ENCODE data around the gene KPNA2.
A peak's percentile ranks its signal among the peaks of the same experiment; 100 is the strongest.
"Not testable (repeated sequence)": the region's sequence is repeated elsewhere in the genome, so short reads cannot be mapped to it uniquely, and the experiment has no call there.

KPNA2 gene

GRCh38 chr17:67999291-67999911 lies 36.1 kb upstream of the KPNA2 start:
- Histone ChIP-seq H2AFZ (ENCODE audit: low read length, unreplicated experiment) (no peak overlapping the region), H3K36me3 (ENCODE audit: insufficient read depth, low read length) (no peaks in the 10 kb centered on the region), H3K27ac (ENCODE audit: low read depth, low read length) (no peak overlapping the region), H3K27me3 (ENCODE audit: insufficient read depth, low read length) (no peaks in the 10 kb centered on the region), H3K4me1 (ENCODE audit: control insufficient read depth, insufficient read depth, low read length, unreplicated experiment) (peaks cover 9% of the 10 kb centered on the region), H3K79me2 (ENCODE audit: control insufficient read depth, insufficient read depth, low read length, unreplicated experiment) (no peaks in the 10 kb centered on the region), H3K4me3 (ENCODE audit: low read depth, low read length) (no peak overlapping the region)

GRCh38 chr17:68004201-68004600 lies 31.3 kb upstream of the KPNA2 start:
- no peaks in the 10 kb centered on the region for H3K36me3 ChIP-seq (ENCODE audit: insufficient read depth, low read length)
- no peak overlapping the region for H3K27ac ChIP-seq (ENCODE audit: low read depth, low read length)
- H2AFZ ChIP-seq (ENCODE audit: low read length, unreplicated experiment): no peak overlapping the region
- H3K27me3 ChIP-seq (ENCODE audit: insufficient read depth, low read length): no peaks in the 10 kb centered on the region
- no peaks in the 10 kb centered on the region for H3K4me1 ChIP-seq (ENCODE audit: control insufficient read depth, insufficient read depth, low read length, unreplicated experiment)
- no peak overlapping the region for H3K4me3 ChIP-seq (ENCODE audit: low read depth, low read length)
- H3K79me2 ChIP-seq (ENCODE audit: control insufficient read depth, insufficient read depth, low read length, unreplicated experiment): no peaks in the 10 kb centered on the region

- H3K36me3 ChIP-seq (ENCODE audit: insufficient read depth, low read length): no peaks in the 10 kb centered on the region
- H3K79me2 ChIP-seq (ENCODE audit: control insufficient read depth, insufficient read depth, low read length, unreplicated experiment): no peaks in the 10 kb centered on the region
- H2AFZ ChIP-seq (ENCODE audit: low read length, unreplicated experiment): no peak overlapping the region
- H3K27ac ChIP-seq (ENCODE audit: low read depth, low read length): no peak overlapping the region
- no peaks in the 10 kb centered on the region for H3K4me1 ChIP-seq (ENCODE audit: control insufficient read depth, insufficient read depth, low read length, unreplicated experiment)
- no peak overlapping the region for H3K4me3 ChIP-seq (ENCODE audit: low read depth, low read length)
- H3K27me3 ChIP-seq (ENCODE audit: insufficient read depth, low read length): no peaks in the 10 kb centered on the region
These were observed 28.7 kb upstream of the KPNA2 start for GRCh38 chr17:68006797-68007196.

DNA sequence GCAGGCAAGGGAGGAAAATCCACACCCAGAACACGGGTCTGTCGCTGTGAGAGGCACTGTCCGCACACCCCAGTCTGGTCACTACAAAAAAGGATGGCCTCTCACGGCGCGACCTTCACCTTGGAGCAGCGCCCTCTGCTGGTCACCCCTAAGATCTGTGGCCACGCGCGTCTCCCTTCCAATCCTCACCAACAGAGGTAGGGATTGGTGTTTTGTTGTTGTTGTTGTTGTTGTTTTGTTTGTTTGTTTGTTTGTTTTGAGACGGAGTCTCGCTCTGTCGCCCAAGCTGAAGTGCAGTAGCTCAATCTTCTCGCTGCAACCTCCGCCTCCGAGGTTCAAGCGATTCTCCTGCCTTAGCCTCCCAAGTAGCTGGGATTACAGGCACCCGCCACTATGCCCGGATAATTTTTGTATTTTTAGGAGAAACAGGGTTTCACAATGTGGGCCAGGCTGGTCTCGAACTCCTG lies 24.3 kb upstream of the KPNA2 start:
- Histone ChIP-seq H3K27ac (ENCODE audit: low read depth, low read length) (no peak overlapping the region), H2AFZ (ENCODE audit: low read length, unreplicated experiment) (no peak overlapping the region), H3K4me1 (ENCODE audit: control insufficient read depth, insufficient read depth, low read length, unreplicated experiment) (no peaks in the 10 kb centered on the region)

DNA sequence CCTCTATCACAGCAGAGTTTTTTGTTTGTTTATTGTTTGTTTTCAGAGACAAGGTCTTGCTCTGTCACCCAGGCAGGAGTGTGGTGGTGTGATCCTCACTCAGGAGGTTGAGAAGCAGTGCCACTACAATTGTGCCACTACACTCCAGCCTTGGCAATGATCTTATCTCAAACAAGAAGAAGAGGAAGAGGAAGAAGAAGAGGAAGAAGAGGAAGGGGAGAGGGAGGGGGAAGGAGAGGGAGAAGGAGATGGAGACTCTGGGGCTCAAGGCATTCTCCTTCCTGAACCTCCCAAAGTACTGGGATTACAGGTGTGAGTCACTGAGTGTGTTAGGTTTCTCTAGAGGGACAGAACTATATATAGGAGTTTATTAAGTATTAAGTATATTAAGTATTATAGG lies 22.1 kb upstream of the KPNA2 start:
- no peaks in the 10 kb centered on the region for H3K79me2 ChIP-seq (ENCODE audit: control insufficient read depth, insufficient read depth, low read length, unreplicated experiment)
- no peak overlapping the region for H2AFZ ChIP-seq (ENCODE audit: low read length, unreplicated experiment)
- no peak overlapping the region for H3K4me3 ChIP-seq (ENCODE audit: low read depth, low read length)

More for the DNA sequence above, 24.3 kb upstream of the KPNA2 start:
- no peaks in the 10 kb centered on the region for H3K36me3 ChIP-seq (ENCODE audit: insufficient read depth, low read length)
- 0 out of 2 replicates have a peak, but pooled peaks cover 3% of the 10 kb centered on the region for H3K27me3 ChIP-seq (ENCODE audit: insufficient read depth, low read length)
- no peaks in the 10 kb centered on the region for H3K79me2 ChIP-seq (ENCODE audit: control insufficient read depth, insufficient read depth, low read length, unreplicated experiment)
- no peak overlapping the region for H3K4me3 ChIP-seq (ENCODE audit: low read depth, low read length)

GRCh38 chr17:68015081-68015723 lies 20.3 kb upstream of the KPNA2 start:
- Histone ChIP-seq H3K4me3 (ENCODE audit: low read depth, low read length) (no peak overlapping the region), H3K36me3 (ENCODE audit: insufficient read depth, low read length) (no peaks in the 10 kb centered on the region), H3K4me1 (ENCODE audit: control insufficient read depth, insufficient read depth, low read length, unreplicated experiment) (no peaks in the 10 kb centered on the region), H2AFZ (ENCODE audit: low read length, unreplicated experiment) (no peak overlapping the region), H3K27ac (ENCODE audit: low read depth, low read length) (no peak overlapping the region), H3K79me2 (ENCODE audit: control insufficient read depth, insufficient read depth, low read length, unreplicated experiment) (no peaks in the 10 kb centered on the region), H3K27me3 (ENCODE audit: insufficient read depth, low read length) (0 out of 2 replicates have a peak, but pooled peaks cover 3% of the 10 kb centered on the region)

More for the DNA sequence above, 22.1 kb upstream of the KPNA2 start:
- Histone ChIP-seq H3K36me3 (ENCODE audit: insufficient read depth, low read length) (no peaks in the 10 kb centered on the region), H3K4me1 (ENCODE audit: control insufficient read depth, insufficient read depth, low read length, unreplicated experiment) (no peaks in the 10 kb centered on the region), H3K27ac (ENCODE audit: low read depth, low read length) (no peak overlapping the region), H3K27me3 (ENCODE audit: insufficient read depth, low read length) (0 out of 2 replicates have a peak, but pooled peaks cover 3% of the 10 kb centered on the region)

DNA sequence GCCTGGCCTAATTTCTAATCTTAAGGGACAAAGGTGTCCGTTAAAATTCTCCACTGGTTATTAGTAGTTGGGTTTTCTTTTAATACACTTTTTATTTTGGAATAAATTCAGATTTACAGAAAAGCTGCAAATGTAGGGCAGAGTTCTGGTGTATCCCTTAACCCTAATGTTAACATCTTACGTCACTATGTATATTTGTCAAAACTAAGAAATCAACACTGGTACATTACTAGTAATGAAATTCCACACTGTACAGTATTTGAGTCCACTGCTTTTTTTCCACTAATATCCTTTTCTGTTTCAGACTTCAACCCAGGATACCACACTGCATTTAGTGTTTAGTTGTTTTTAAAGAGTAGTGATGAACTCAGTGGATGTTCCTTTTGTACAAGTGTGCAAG lies 18.7 kb upstream of the KPNA2 start:
- H3K79me2 ChIP-seq (ENCODE audit: control insufficient read depth, insufficient read depth, low read length, unreplicated experiment): no peaks in the 10 kb centered on the region
- no peaks in the 10 kb centered on the region for H3K36me3 ChIP-seq (ENCODE audit: insufficient read depth, low read length)
- no peak overlapping the region for H2AFZ ChIP-seq (ENCODE audit: low read length, unreplicated experiment)
- 0 out of 2 replicates have a peak, but pooled peaks cover 3% of the 10 kb centered on the region for H3K27me3 ChIP-seq (ENCODE audit: insufficient read depth, low read length)
- H3K4me1 ChIP-seq (ENCODE audit: control insufficient read depth, insufficient read depth, low read length, unreplicated experiment): peaks cover 5% of the 10 kb centered on the region
- no peak overlapping the region for H3K27ac ChIP-seq (ENCODE audit: low read depth, low read length)
- H3K4me3 ChIP-seq (ENCODE audit: low read depth, low read length): no peak overlapping the region

GRCh38 chr17:68018493-68018892 lies 17.0 kb upstream of the KPNA2 start:
- H3K36me3 ChIP-seq (ENCODE audit: insufficient read depth, low read length): not testable (repeated sequence)

GRCh38 chr17:68019336-68019674 lies 16.2 kb upstream of the KPNA2 start:
- Histone ChIP-seq H3K27ac (ENCODE audit: low read depth, low read length) (no peak overlapping the region), H3K36me3 (ENCODE audit: insufficient read depth, low read length) (no peaks in the 10 kb centered on the region), H3K79me2 (ENCODE audit: control insufficient read depth, insufficient read depth, low read length, unreplicated experiment) (no peaks in the 10 kb centered on the region), H2AFZ (ENCODE audit: low read length, unreplicated experiment) (no peak overlapping the region), H3K27me3 (ENCODE audit: insufficient read depth, low read length) (0 out of 2 replicates have a peak, but pooled peaks cover 3% of the 10 kb centered on the region), H3K4me1 (ENCODE audit: control insufficient read depth, insufficient read depth, low read length, unreplicated experiment) (peaks cover 5% of the 10 kb centered on the region), H3K4me3 (ENCODE audit: low read depth, low read length) (no peak overlapping the region)

More at GRCh38 chr17:68018493-68018892, 17.0 kb upstream of the KPNA2 start:
- H3K27me3 ChIP-seq (ENCODE audit: insufficient read depth, low read length); H3K4me1 ChIP-seq (ENCODE audit: control insufficient read depth, insufficient read depth, low read length, unreplicated experiment); H2AFZ ChIP-seq (ENCODE audit: low read length, unreplicated experiment); H3K4me3 ChIP-seq (ENCODE audit: low read depth, low read length); H3K79me2 ChIP-seq (ENCODE audit: control insufficient read depth, insufficient read depth, low read length, unreplicated experiment); H3K27ac ChIP-seq (ENCODE audit: low read depth, low read length): not testable (repeated sequence)

- Histone ChIP-seq H3K4me3 (ENCODE audit: low read depth, low read length) (peak overlapping the region; percentile 80), H3K27me3 (ENCODE audit: insufficient read depth, low read length) (0 out of 2 replicates have a peak, but pooled peaks cover 2% of the 10 kb centered on the region), H3K79me2 (ENCODE audit: control insufficient read depth, insufficient read depth, low read length, unreplicated experiment) (no peaks in the 10 kb centered on the region), H3K4me1 (ENCODE audit: control insufficient read depth, insufficient read depth, low read length, unreplicated experiment) (peaks cover 5% of the 10 kb centered on the region), H3K27ac (ENCODE audit: low read depth, low read length) (peak overlapping the region; percentile 38; the same call in 1 of the 2 replicates), H2AFZ (ENCODE audit: low read length, unreplicated experiment) (peak overlapping the region; percentile 98), H3K36me3 (ENCODE audit: insufficient read depth, low read length) (no peaks in the 10 kb centered on the region)
These were observed 15.7 kb upstream of the KPNA2 start for GRCh38 chr17:68019675-68020408.

All from ACC112 (cell line).